ENCODE measurements around the gene TBC1D3B. TPM values are rescaled to one million over a fixed set of nuclear protein-coding genes. Genes with fewer than 3 reads are reported as not detected.

TBC1D3B gene
- total RNA-seq, 2 donors from 2014 or later, result not detected

DNA sequence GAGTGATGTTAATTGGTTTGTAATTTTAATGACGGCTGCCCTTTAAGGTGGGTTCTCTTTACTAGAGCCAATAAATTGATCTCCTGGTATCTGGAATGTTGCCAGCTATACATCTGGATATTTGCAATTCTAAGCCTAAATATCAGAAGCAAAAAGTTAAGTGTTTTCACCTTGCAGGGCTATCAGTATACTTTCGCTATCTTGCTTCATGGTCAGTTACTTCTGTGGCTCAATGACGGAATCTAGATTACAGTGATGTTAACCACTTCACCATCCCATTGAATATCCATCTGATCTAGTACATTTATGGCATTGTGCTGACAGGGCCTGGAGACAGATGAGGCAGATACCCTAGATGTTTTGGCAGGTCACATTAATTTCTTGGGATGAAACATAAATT is 44.5 kb downstream of the TBC1D3B start:
- Histone ChIP-seq H3K27me3 (no peaks in the 10 kb centered on the region), H3K36me3 (replicated peaks in 1 of 2; ENCODE audit: insufficient read depth in 1 of 2, low read depth in 2 of 2) (no peaks in the 10 kb centered on the region), H3K9me3 (peaks cover 0 to 1% (median 0%) of the 10 kb centered on the region in 3 donors), H3K4me3 (no peak overlapping the region), H3K4me1 (no peaks in the 10 kb centered on the region), H3K27ac (no peak overlapping the region)
- ATAC-seq, result no peak
- intact Hi-C loops (cut with DNase I), result no loop called here
- TF ChIP-seq, protein P1, sequence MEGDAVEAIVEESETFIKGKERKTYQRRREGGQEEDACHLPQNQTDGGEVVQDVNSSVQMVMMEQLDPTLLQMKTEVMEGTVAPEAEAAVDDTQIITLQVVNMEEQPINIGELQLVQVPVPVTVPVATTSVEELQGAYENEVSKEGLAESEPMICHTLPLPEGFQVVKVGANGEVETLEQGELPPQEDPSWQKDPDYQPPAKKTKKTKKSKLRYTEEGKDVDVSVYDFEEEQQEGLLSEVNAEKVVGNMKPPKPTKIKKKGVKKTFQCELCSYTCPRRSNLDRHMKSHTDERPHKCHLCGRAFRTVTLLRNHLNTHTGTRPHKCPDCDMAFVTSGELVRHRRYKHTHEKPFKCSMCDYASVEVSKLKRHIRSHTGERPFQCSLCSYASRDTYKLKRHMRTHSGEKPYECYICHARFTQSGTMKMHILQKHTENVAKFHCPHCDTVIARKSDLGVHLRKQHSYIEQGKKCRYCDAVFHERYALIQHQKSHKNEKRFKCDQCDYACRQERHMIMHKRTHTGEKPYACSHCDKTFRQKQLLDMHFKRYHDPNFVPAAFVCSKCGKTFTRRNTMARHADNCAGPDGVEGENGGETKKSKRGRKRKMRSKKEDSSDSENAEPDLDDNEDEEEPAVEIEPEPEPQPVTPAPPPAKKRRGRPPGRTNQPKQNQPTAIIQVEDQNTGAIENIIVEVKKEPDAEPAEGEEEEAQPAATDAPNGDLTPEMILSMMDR (IDR thresholded peaks at IDR 0.05), result no peak
- no peak for TF ChIP-seq POLR2A (IDR thresholded peaks at IDR 0.05)
- WGBS, 2 donors, result 81 to 86% methylated on average over 3 of the region's 3 CpGs
- DNase-seq, result no peak

DNA sequence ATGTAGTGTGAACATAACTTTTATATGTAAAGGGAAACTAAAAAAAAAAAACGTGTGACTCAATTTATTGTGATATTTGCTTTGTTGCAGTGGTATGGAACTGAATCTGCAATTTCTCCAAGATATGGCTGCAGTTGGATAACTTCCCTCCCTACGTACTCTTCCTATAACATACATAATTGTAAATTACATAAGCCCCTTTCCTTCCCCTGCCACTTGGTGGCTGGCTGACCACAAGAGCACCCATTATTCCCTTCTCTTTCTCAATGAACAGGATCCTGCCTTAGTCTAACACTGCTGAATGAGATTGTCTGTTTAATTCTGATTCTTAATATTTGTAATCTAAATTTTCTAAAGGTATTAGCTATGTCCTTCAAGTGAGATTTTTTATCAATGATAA is 45.0 kb downstream of the TBC1D3B start:
- Histone ChIP-seq H3K36me3 (replicated peaks in 1 of 2; ENCODE audit: insufficient read depth in 1 of 2, low read depth in 2 of 2) (no peaks in the 10 kb centered on the region), H3K27ac (no peak overlapping the region), H3K9me3 (peaks cover 0 to 6% (median 0%) of the 10 kb centered on the region in 3 donors), H3K27me3 (no peaks in the 10 kb centered on the region), H3K4me1 (no peaks in the 10 kb centered on the region), H3K4me3 (no peak overlapping the region)
- ATAC-seq (no peak), DNase-seq (no peak)
- intact Hi-C loops (cut with DNase I), result no loop called here
- 36 to 41% methylated on average over 2 of the region's 2 CpGs for WGBS, 2 donors
- no peak for TF ChIP-seq POLR2A (IDR thresholded peaks at IDR 0.05)
- TF ChIP-seq, protein P1 (IDR thresholded peaks at IDR 0.05), result no peak

DNA sequence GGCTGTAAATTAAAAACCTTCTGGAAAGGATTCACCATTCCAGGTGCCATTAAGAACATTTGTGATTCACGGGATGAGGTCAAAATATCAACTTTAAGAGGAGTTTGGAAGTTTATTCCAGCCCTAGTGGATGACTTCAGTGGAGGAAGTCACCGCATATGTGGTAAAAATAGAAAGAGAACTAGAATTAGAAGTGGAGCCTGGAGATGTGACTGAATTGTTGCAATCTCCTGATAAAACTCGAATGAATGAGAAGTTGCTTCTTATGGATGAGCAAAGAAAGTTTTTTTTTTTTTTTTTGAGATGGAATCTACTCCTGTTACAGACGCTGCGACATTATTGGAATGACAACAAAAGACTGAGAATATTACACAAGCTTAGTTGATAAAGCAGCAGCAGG is 46.1 kb downstream of the TBC1D3B start:
- no peak overlapping the region for H3K27ac ChIP-seq
- ATAC-seq (no peak), DNase-seq (no peak)
- WGBS, 2 donors, result 57 to 61% methylated on average over 5 of the region's 5 CpGs
- no peaks in the 10 kb centered on the region for H3K27me3 ChIP-seq
- peaks cover 0 to 17% (median 0%) of the 10 kb centered on the region in 3 donors for H3K9me3 ChIP-seq
- TF ChIP-seq, protein P1 (IDR thresholded peaks at IDR 0.05), result no peak
- no peak for TF ChIP-seq POLR2A (IDR thresholded peaks at IDR 0.05)
- H3K36me3 ChIP-seq (replicated peaks in 1 of 2; ENCODE audit: insufficient read depth in 1 of 2, low read depth in 2 of 2), result no peaks in the 10 kb centered on the region
- no peak overlapping the region for H3K4me3 ChIP-seq
- H3K4me1 ChIP-seq, result no peaks in the 10 kb centered on the region
- intact Hi-C loops (cut with DNase I), result no loop called here

DNA sequence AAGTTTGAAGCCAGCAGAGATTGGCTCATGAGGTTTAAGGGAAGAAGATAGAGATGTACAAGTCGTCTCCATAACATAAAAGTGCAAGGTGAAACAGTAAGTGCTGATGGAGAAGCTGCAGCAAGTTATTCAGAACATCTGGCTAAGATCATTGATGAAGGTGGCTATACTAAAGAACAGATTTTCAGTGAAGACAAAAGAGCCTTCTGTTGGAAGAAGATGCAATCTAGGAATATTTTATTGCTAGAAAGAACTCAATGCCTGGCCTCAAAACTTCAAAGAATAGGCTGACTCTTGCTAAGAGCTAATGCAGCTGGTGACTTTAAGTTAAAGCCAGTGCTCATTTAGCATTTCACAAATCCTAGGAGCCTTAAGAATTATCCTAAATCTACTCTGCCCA is 46.8 kb downstream of the TBC1D3B start:
- WGBS, 2 donors, result 26 to 33% methylated on average over 1 of the region's 1 CpG
- H3K4me1 ChIP-seq, result no peaks in the 10 kb centered on the region
- H3K36me3 ChIP-seq (replicated peaks in 1 of 2; ENCODE audit: insufficient read depth in 1 of 2, low read depth in 2 of 2), result no peaks in the 10 kb centered on the region
- no peak overlapping the region for H3K4me3 ChIP-seq
- intact Hi-C loops (cut with DNase I), result no loop called here
- TF ChIP-seq, protein P1 (IDR thresholded peaks at IDR 0.05), result no peak
- TF ChIP-seq POLR2A (IDR thresholded peaks at IDR 0.05), result no peak
- ATAC-seq (no peak), DNase-seq (no peak)
- no peaks in the 10 kb centered on the region for H3K27me3 ChIP-seq
- H3K27ac ChIP-seq, result no peak overlapping the region
- peaks cover 0 to 24% (median 0%) of the 10 kb centered on the region in 3 donors for H3K9me3 ChIP-seq

DNA sequence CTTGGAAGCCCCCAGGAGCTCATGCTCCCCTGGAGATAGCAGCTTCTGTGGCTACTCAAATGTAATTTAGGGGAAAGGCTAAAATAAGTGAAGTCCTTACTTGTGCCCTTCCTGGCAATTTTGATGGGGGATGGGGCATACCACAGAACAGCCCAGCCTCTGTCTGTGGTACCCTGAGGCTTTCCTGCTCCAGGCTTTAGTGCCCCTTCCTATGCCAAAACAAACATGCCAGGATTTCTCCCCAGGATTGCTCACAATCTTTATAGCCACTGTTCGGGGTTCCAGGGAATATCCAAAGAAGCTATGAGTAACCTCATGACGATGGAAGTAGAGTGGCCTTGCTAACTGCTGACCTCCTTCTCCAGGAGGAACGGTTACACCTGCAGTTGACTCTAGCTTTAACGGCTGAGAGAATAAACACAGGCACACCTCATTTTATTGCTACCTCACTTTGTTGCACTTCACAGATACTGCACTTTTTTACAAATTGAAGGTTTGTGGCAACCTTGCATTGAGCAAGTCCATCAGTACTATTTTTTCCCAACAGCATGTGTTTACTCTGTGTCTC is 47.9 kb downstream of the TBC1D3B start:
- no peak for ATAC-seq

More for the DNA sequence above, 47.9 kb downstream of the TBC1D3B start:
- Histone ChIP-seq H3K36me3 (replicated peaks in 1 of 2; ENCODE audit: insufficient read depth in 1 of 2, low read depth in 2 of 2) (no peaks in the 10 kb centered on the region), H3K9me3 (peaks cover 0 to 24% (median 0%) of the 10 kb centered on the region in 3 donors), H3K4me1 (no peaks in the 10 kb centered on the region), H3K4me3 (no peak overlapping the region), H3K27ac (no peak overlapping the region), H3K27me3 (no peaks in the 10 kb centered on the region)
- DNase-seq, result no peak
- intact Hi-C loops (cut with DNase I), result no loop called here
- TF ChIP-seq, protein P1 (IDR thresholded peaks at IDR 0.05), result no peak
- 35 to 70% methylated on average over 4 of the region's 4 CpGs for WGBS, 2 donors

Data from body of pancreas (tissue), 4 donors.